Ishikawa (cell line): Measurements from ENCODE around the gene ABCA2.

Experiments used
- CREB1 ChIP-seq: IDR thresholded peaks from 2 replicates; pipeline ENCODE4 v1.6.1; 2012; ENCODE audit warnings: low read depth
- EGR1 ChIP-seq: IDR thresholded peaks from 2 replicates; pipeline ENCODE4 v1.6.1; 2012
- RAD21 ChIP-seq: IDR thresholded peaks from 2 replicates; pipeline ENCODE4 v1.6.1; 2012; ENCODE audit warnings: low read depth
- TAF1 ChIP-seq: IDR thresholded peaks from 2 replicates; pipeline ENCODE4 v1.6.1; 2012; ENCODE audit warnings: low read depth, mild to moderate bottlenecking
- TCF12 ChIP-seq: IDR thresholded peaks from 2 replicates; pipeline ENCODE4 v1.6.1; 2012; ENCODE audit warnings: low read depth
- TEAD4 ChIP-seq: IDR thresholded peaks from 2 replicates; pipeline ENCODE4 v1.6.1; 2012
- YY1 ChIP-seq: IDR thresholded peaks from 2 replicates; pipeline ENCODE4 v1.6.1; 2012; ENCODE audit warnings: low read depth
- TF ChIP-seq, protein P1 (sequence below): IDR thresholded peaks from 2 replicates; pipeline ENCODE4 v1.6.1; 2012; ENCODE audit warnings: low read depth, mild to moderate bottlenecking

DNA sequence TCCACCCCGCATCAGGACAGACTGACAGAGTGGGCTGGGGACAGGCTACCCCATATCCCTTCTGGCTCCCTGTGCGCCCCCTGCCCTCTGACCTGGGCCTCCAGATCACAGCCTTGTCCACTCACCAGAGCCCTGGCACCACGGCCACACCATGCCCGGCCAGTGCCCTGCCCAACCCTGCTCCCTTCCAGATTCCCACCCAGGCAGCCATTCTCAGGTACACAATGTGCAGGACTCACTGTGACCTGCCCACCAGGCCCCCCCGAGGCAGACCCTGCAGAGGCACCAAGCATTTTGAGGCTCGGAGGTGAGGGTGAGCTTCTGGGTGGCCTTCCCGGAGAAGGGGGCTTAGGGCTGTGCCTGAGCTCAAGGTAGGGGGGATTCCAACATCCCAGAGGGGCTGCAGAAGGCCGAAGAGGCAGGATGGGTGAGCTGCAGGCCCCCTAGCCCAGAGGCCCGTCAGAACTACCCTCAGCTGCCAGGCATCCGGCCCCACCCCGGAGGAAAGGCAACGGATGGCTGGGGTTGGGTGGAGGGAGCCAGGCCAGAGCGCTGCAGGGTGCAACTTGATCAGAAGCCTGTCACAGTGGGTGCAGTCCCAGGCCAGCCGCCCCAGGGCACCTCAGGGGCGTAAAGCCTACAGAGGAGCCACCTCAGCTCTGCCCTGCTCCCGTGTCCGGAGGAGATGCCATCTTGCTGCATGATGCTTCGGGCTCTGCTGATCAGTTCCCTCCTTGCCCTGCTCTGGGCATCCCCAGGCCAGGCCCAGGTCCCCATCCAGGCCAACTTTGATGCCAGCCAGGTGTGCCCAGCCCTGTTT is 45.6 kb downstream of the ABCA2 start, which contains the start of gene LCNL1:
- TF ChIP-seq TAF1, result no peak
- no peak for TF ChIP-seq TEAD4
- TF ChIP-seq, protein P1, sequence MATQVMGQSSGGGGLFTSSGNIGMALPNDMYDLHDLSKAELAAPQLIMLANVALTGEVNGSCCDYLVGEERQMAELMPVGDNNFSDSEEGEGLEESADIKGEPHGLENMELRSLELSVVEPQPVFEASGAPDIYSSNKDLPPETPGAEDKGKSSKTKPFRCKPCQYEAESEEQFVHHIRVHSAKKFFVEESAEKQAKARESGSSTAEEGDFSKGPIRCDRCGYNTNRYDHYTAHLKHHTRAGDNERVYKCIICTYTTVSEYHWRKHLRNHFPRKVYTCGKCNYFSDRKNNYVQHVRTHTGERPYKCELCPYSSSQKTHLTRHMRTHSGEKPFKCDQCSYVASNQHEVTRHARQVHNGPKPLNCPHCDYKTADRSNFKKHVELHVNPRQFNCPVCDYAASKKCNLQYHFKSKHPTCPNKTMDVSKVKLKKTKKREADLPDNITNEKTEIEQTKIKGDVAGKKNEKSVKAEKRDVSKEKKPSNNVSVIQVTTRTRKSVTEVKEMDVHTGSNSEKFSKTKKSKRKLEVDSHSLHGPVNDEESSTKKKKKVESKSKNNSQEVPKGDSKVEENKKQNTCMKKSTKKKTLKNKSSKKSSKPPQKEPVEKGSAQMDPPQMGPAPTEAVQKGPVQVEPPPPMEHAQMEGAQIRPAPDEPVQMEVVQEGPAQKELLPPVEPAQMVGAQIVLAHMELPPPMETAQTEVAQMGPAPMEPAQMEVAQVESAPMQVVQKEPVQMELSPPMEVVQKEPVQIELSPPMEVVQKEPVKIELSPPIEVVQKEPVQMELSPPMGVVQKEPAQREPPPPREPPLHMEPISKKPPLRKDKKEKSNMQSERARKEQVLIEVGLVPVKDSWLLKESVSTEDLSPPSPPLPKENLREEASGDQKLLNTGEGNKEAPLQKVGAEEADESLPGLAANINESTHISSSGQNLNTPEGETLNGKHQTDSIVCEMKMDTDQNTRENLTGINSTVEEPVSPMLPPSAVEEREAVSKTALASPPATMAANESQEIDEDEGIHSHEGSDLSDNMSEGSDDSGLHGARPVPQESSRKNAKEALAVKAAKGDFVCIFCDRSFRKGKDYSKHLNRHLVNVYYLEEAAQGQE, result no peak
- no peak for TF ChIP-seq CREB1
- no peak for TF ChIP-seq RAD21
- no peak for TF ChIP-seq TCF12
- TF ChIP-seq YY1, result no peak
- no peak for TF ChIP-seq EGR1
